HEK293T (cell line): ENCODE measurements around the gene MACROD2.
"Not testable (repeated sequence)": the region's sequence is repeated elsewhere in the genome, so short reads cannot be mapped to it uniquely, and the experiment has no call there.

Experiments
- CTCF ChIA-PET: fragments of 350-600 bp; formaldehyde crosslinking; extraction: SDS; loops from one replicate; lab custom pipeline; 2021; ENCODE audit warnings: antibody characterized with exemption, inconsistent platforms; lab: Yijun Ruan, JAX
- POLR2A ChIA-PET: fragments of 350-600 bp; formaldehyde crosslinking; extraction: SDS; loops from one replicate; lab custom pipeline; 2020; ENCODE audit warnings: antibody characterized with exemption, inconsistent platforms; lab: Yijun Ruan, JAX
- DNase-seq: peaks from one replicate; pipeline ENCODE4 v3.0.0; 2012; ENCODE audit warnings: mixed read lengths; ENCODE audit errors: extremely low spot score
- ARNT ChIP-seq: fragments of 450-650 bp; IDR thresholded peaks from 2 replicates; pipeline ENCODE4 v1.6.1; 2017; ENCODE audit warnings: mild to moderate bottlenecking
- BHLHE40 ChIP-seq: fragments of 450-650 bp; IDR thresholded peaks from 2 replicates; pipeline ENCODE4 v1.6.1; 2016; ENCODE audit warnings: mild to moderate bottlenecking, moderate library complexity, borderline replicate concordance
- CTBP1 ChIP-seq: fragments of 450-650 bp; IDR thresholded peaks from 2 replicates; pipeline ENCODE4 v1.6.1; 2016; ENCODE audit warnings: borderline replicate concordance
- ELF4 ChIP-seq: fragments of 450-650 bp; IDR thresholded peaks from 2 replicates; pipeline ENCODE4 v1.6.1; 2017; ENCODE audit warnings: antibody characterized with exemption
- FOXA1 ChIP-seq: fragments of 450-650 bp; IDR thresholded peaks from 2 replicates; pipeline ENCODE4 v1.6.1; 2016; ENCODE audit warnings: mild to moderate bottlenecking
- FOXK2 ChIP-seq: fragments of 450-650 bp; IDR thresholded peaks from 2 replicates; pipeline ENCODE4 v1.6.1; 2016; ENCODE audit warnings: mild to moderate bottlenecking
- FOXM1 ChIP-seq: fragments of 450-650 bp; IDR thresholded peaks from 2 replicates; pipeline ENCODE4 v1.6.1; 2017; ENCODE audit warnings: mild to moderate bottlenecking, borderline replicate concordance
- HDGF ChIP-seq: fragments of 450-650 bp; IDR thresholded peaks from 2 replicates; pipeline ENCODE4 v1.6.1; 2017; ENCODE audit warnings: antibody characterized with exemption, borderline replicate concordance
- L3MBTL2 ChIP-seq: fragments of 450-650 bp; conservative IDR thresholded peaks from 2 replicates; pipeline ENCODE4 v1.6.1; 2016; ENCODE audit warnings: mild to moderate bottlenecking
- LEF1 ChIP-seq: fragments of 450-650 bp; IDR thresholded peaks from 2 replicates; pipeline ENCODE4 v1.6.1; 2017; ENCODE audit warnings: mild to moderate bottlenecking, borderline replicate concordance
- NFRKB ChIP-seq: fragments of 450-650 bp; IDR thresholded peaks from 2 replicates; pipeline ENCODE4 v1.6.1; 2016; ENCODE audit warnings: mild to moderate bottlenecking, moderate library complexity
- SP1 ChIP-seq: fragments of 450-650 bp; IDR thresholded peaks from 2 replicates; pipeline ENCODE4 v1.6.1; 2017
- SUZ12 ChIP-seq: fragments of 450-650 bp; IDR thresholded peaks from 2 replicates; pipeline ENCODE4 v1.6.1; 2016; ENCODE audit warnings: mild to moderate bottlenecking
- TARDBP ChIP-seq: fragments of 450-650 bp; IDR thresholded peaks from 2 replicates; pipeline ENCODE4 v1.6.1; 2016
- ZNF384 ChIP-seq: fragments of 450-650 bp; IDR thresholded peaks from 2 replicates; pipeline ENCODE4 v1.6.1; 2016
- TF ChIP-seq, protein P1 (sequence below): fragments of 450-650 bp; IDR thresholded peaks from 2 replicates; pipeline ENCODE4 v1.6.1; 2016

Gene MACROD2

DNA sequence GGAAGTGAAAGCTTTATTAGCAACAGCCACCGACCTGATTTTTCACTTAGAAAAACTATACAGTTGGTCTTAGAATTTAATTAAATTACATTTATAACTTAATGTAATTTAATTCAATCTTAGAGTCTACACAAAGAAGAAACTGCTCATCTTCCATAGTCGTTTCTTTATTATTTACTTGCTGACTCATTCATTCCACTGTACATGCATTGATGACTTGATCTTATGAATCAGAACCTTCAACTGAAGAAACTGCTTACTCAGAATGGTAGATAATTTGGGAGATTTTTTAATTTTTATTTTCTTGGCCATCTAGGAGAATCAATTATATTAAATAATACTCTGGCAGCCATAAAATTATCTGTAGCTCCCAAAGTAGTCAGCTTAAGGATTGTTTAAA is 1363.7 kb downstream of the MACROD2 start:
- TF ChIP-seq SUZ12 (no peak), ELF4 (no peak), FOXA1 (no peak), BHLHE40 (no peak), HDGF (no peak), LEF1 (no peak), CTBP1 (no peak), SP1 (no peak), TARDBP (no peak), FOXM1 (no peak), NFRKB (no peak), L3MBTL2 (no peak), FOXK2 (no peak), ARNT (no peak), ZNF384 (no peak)
- TF ChIP-seq, protein P1, sequence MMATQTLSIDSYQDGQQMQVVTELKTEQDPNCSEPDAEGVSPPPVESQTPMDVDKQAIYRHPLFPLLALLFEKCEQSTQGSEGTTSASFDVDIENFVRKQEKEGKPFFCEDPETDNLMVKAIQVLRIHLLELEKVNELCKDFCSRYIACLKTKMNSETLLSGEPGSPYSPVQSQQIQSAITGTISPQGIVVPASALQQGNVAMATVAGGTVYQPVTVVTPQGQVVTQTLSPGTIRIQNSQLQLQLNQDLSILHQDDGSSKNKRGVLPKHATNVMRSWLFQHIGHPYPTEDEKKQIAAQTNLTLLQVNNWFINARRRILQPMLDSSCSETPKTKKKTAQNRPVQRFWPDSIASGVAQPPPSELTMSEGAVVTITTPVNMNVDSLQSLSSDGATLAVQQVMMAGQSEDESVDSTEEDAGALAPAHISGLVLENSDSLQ: no peak
- CTCF ChIA-PET: no interaction called here
- POLR2A ChIA-PET: no interaction called here
- no peak for DNase-seq

DNA sequence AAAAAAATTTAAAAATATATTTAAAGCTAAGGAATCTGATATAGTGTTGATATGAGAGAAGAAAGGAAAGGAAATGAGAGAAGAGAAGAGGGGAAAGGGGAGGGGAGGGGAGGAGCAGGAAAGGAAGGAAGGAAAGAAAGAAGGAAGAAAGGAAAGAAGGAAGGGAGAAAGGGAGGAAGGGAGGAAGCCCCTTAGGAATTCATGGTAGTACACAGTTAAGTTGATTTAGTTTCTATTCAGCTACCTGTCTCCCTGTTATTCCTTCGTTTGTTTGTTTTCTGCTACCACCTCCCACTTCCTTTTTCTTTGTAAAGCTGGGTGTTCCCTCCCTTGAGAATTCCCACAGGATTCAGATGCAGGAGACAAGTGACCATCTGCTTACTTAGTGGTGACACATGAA is 1367.5 kb downstream of the MACROD2 start:
- TF ChIP-seq NFRKB (no peak), FOXK2 (no peak), ELF4 (no peak), L3MBTL2 (no peak)
- CTCF ChIA-PET: interaction anchor here (0.7 kb wide), 1 partner anchor 135 kb away, joined by 3 read pairs; no protein-coding TSS in a partner anchor
- POLR2A ChIA-PET: no interaction called here
- DNase-seq: no peak

DNA sequence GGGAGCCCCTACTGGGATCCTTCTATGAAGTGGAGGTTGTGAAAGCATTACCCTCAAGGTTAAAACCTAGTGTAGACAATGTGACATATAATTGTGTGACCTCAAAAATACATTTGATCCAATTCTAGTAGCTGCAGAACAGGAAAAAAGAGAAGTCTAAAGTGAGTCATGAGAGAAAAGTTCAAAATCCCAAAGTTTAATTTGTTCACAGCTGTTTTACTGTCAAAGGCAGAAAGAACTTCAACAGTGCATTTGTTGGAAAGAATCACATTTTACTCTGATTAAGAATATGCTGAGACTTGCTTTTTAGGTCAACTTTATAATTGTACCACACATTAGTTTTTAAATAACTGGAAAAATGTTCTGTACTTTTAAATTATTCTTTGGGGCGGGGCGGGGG is 1369.5 kb downstream of the MACROD2 start:
- no peak for TF ChIP-seq L3MBTL2
- TF ChIP-seq ELF4: no peak
- TF ChIP-seq BHLHE40: no peak
- no peak for TF ChIP-seq HDGF
- no peak for TF ChIP-seq FOXA1
- TF ChIP-seq NFRKB: no peak
- TF ChIP-seq FOXM1: no peak
- TF ChIP-seq ARNT: no peak
- TF ChIP-seq ZNF384: no peak
- TF ChIP-seq, protein P1: no peak
- no peak for TF ChIP-seq LEF1
- TF ChIP-seq CTBP1: no peak
- no peak for TF ChIP-seq SUZ12
- TF ChIP-seq SP1: no peak
- no peak for TF ChIP-seq TARDBP
- no peak for TF ChIP-seq FOXK2
- ChIA-PET POLR2A (no interaction called here), CTCF (no interaction called here)
- DNase-seq: no peak

DNA sequence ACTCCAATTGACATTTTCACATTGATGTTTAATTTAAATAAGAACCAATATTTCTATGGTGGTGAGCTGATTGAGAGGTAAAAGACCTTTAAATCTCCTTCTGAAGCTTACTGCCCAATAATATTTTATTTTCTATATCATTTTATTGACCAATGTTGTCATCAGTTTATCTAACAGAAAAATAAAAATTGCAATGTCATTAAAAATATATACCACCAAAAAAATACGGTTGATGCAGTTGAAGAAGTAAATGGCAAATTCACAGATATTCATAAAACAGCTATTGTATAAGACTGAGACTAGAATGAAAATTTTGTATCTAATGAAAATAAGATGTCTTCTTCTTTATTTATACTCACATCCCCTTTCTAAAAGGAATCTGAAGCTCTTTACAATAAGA is 1375.1 kb downstream of the MACROD2 start:
- no peak for DNase-seq
- ChIA-PET CTCF (no interaction called here), POLR2A (no interaction called here)
- no peak for TF ChIP-seq ZNF384
- TF ChIP-seq NFRKB: no peak
- TF ChIP-seq TARDBP: no peak

DNA sequence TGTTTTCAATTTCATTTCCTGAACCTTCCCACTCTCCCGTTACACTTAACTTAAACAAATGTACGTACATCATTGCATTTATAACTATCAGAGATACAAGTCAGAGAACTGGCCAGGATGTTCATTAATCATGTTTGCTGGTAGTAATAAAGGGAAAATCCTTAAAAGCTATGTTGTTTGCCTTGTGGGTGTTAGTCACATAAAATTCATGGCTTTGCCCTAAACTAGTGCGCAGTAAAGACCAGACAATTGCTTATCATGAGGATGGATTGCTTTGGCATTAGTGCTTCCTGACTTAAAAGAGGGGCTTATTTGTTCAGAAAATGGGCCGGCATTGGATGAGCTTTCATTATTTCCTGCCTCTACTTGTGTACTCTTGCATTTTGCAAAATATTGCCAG is 1379.4 kb downstream of the MACROD2 start:
- no peak for DNase-seq
- TF ChIP-seq, protein P1: no peak
- no peak for TF ChIP-seq FOXA1
- no peak for TF ChIP-seq ELF4
- no peak for TF ChIP-seq FOXM1
- no peak for TF ChIP-seq HDGF
- no peak for TF ChIP-seq TARDBP
- no peak for TF ChIP-seq SUZ12
- TF ChIP-seq SP1: no peak
- no peak for TF ChIP-seq NFRKB
- no peak for TF ChIP-seq ZNF384
- TF ChIP-seq BHLHE40: no peak
- TF ChIP-seq FOXK2: no peak
- no peak for TF ChIP-seq CTBP1
- TF ChIP-seq LEF1: no peak
- TF ChIP-seq L3MBTL2: no peak
- TF ChIP-seq ARNT: no peak
- CTCF ChIA-PET: no interaction called here
- POLR2A ChIA-PET: no interaction called here

DNA sequence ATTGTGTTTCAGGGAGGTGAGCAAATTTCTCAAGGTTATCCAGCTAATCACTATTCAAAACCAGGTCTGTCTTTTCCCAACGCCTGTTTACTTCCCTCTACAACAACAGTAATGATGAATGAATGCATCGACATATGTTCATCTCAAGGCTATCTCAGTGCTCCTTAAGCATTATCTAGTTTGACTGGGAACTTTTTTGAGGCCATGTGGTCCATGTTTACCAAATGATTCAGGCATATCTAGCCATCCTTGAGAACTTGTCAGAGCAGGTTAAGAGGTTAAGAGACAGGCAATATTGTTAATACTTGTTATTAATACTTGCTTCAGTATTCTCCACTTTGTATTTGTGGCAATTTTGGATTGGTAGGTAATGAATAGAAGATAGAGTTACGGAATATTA is 1380.5 kb downstream of the MACROD2 start:
- ChIA-PET POLR2A (no interaction called here), CTCF (no interaction called here)
- DNase-seq: no peak
- TF ChIP-seq SP1: no peak
- TF ChIP-seq LEF1: no peak
- no peak for TF ChIP-seq TARDBP
- TF ChIP-seq FOXK2: no peak
- TF ChIP-seq BHLHE40: no peak
- no peak for TF ChIP-seq FOXM1

DNA sequence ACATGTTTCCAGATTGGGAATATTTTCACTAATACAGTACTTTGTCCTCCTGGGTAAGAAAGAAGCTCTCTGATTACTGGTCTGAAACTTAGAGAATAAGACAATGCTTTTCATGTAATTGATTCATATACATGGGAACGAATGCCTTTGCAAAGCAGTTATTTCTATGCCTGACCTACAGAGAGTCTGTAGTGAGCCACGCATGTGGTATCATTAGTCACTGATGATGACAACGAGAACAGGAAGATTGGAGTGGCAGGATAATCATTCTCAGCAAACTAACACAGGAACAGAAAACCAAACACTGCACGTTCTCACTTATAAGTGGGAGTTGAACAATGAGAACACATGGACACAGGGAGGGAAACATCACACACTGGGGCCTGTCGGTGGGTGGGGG is 1382.3 kb downstream of the MACROD2 start:
- DNase-seq, POLR2A ChIA-PET: not testable (repeated sequence)
- CTCF ChIA-PET: interaction anchor here (0.6 kb wide), 1 partner anchor 29 kb away, joined by 3 read pairs; no protein-coding TSS in a partner anchor
